Measurements from ENCODE around the gene CHMP5.

DNA sequence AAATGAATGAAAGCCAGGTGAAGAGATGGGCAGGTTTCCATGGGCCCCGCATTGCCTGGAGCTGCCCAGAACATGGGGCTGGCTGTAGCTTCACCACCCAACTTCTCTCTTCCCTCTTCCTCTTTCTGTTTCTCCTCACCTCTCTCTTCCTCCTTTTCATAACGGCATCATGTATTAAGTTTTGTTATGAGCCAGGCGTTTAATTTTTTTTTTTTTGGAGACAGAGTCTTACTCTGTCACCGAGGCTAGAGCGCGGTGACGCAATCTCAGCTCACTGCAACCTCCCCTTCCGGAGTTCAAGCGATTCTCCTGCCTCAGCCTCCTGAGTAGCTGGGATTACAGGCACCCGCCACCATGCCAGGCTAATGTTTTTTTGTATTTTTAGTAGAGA lies 37.8 kb upstream of the CHMP5 start:
- TF ChIP-seq POLR2A (IDR thresholded peaks at IDR 0.05) (no peak), POLR2AphosphoS5 (IDR thresholded peaks at IDR 0.05) (no peak), EP300 (IDR thresholded peaks at IDR 0.05) (no peak)
- TF ChIP-seq, protein P1, sequence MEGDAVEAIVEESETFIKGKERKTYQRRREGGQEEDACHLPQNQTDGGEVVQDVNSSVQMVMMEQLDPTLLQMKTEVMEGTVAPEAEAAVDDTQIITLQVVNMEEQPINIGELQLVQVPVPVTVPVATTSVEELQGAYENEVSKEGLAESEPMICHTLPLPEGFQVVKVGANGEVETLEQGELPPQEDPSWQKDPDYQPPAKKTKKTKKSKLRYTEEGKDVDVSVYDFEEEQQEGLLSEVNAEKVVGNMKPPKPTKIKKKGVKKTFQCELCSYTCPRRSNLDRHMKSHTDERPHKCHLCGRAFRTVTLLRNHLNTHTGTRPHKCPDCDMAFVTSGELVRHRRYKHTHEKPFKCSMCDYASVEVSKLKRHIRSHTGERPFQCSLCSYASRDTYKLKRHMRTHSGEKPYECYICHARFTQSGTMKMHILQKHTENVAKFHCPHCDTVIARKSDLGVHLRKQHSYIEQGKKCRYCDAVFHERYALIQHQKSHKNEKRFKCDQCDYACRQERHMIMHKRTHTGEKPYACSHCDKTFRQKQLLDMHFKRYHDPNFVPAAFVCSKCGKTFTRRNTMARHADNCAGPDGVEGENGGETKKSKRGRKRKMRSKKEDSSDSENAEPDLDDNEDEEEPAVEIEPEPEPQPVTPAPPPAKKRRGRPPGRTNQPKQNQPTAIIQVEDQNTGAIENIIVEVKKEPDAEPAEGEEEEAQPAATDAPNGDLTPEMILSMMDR (IDR thresholded peaks at IDR 0.05), result no peak

Measured in sigmoid colon (tissue), 4 donors.